ENCODE measurements around the gene WNK2.

The WNK2 gene

GRCh38 chr9:93164085-93164484 is 19.9 kb upstream of the WNK2 start:
- DNase-seq, result no peak

- DNase-seq, result peak; percentile 31
Observed at GRCh38 chr9:93166699-93167098, 17.2 kb upstream of the WNK2 start.

- no peak for DNase-seq
Observed at GRCh38 chr9:93167185-93167584, 16.8 kb upstream of the WNK2 start.

GRCh38 chr9:93167838-93168237 is 16.1 kb upstream of the WNK2 start:
- no peak for DNase-seq

GRCh38 chr9:93168581-93168980 is 15.4 kb upstream of the WNK2 start:
- no peak for DNase-seq

- DNase-seq, result no peak
Observed at GRCh38 chr9:93169444-93169843, 14.5 kb upstream of the WNK2 start.

GRCh38 chr9:93170571-93170970 is 13.4 kb upstream of the WNK2 start:
- DNase-seq, result no peak

GRCh38 chr9:93171261-93171990 is 12.5 kb upstream of the WNK2 start:
- peak; percentile 71 for DNase-seq

- no peak for DNase-seq
Observed at GRCh38 chr9:93172666-93173364, 11.1 kb upstream of the WNK2 start.

GRCh38 chr9:93173365-93174051 is 10.4 kb upstream of the WNK2 start:
- no peak for DNase-seq

GRCh38 chr9:93174976-93175375 is 9.0 kb upstream of the WNK2 start:
- DNase-seq, result no peak

GRCh38 chr9:93177676-93178075 is 6.3 kb upstream of the WNK2 start:
- no peak for DNase-seq

- no peak for DNase-seq
Observed at GRCh38 chr9:93178851-93179786, 4.8 kb upstream of the WNK2 start.

GRCh38 chr9:93180938-93181337 is 3.0 kb upstream of the WNK2 start:
- no peak for DNase-seq

- DNase-seq, result no peak
Observed at GRCh38 chr9:93181672-93182435, 2.1 kb upstream of the WNK2 start.

- DNase-seq, result no peak
Observed at GRCh38 chr9:93182572-93182971, 1.4 kb upstream of the WNK2 start.

- no peak for DNase-seq
Observed at GRCh38 chr9:93183131-93183662, 742 bp upstream of the WNK2 start.

GRCh38 chr9:93184432-93185265 is 710 bp downstream of the WNK2 start:
- peak; percentile 26 for DNase-seq

- no peak for DNase-seq
Observed at GRCh38 chr9:93185266-93186214, 1.6 kb downstream of the WNK2 start.

All from hematopoietic multipotent progenitor cell treated with erythropoietin and hydrocortisone succinate and interleukin-3 and kit ligand, for 6 days (in vitro differentiated cells).